ENCODE results near the gene NRG2.

DNA sequence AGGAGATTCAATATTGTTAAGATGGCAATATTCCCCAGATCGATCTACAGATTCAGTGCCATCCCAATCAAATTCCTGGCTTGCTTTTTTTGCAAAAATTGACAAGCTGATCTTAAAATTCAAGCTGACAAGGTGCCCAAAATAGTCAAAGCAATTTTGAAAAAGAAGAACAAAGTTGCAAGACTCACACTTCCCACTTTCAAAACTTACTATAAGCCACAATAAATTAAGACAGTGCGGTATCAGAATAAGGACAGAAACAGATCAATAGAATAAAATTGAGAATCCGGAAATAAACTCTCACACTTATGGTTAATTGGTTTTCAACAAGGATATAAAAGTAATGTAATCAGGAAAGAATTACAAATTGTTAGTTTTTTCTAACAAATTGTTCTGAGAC, 97.1 kb downstream of the NRG2 start:
- TF ChIP-seq, protein P1, sequence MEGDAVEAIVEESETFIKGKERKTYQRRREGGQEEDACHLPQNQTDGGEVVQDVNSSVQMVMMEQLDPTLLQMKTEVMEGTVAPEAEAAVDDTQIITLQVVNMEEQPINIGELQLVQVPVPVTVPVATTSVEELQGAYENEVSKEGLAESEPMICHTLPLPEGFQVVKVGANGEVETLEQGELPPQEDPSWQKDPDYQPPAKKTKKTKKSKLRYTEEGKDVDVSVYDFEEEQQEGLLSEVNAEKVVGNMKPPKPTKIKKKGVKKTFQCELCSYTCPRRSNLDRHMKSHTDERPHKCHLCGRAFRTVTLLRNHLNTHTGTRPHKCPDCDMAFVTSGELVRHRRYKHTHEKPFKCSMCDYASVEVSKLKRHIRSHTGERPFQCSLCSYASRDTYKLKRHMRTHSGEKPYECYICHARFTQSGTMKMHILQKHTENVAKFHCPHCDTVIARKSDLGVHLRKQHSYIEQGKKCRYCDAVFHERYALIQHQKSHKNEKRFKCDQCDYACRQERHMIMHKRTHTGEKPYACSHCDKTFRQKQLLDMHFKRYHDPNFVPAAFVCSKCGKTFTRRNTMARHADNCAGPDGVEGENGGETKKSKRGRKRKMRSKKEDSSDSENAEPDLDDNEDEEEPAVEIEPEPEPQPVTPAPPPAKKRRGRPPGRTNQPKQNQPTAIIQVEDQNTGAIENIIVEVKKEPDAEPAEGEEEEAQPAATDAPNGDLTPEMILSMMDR (IDR thresholded peaks at IDR 0.05), result no peak
- TF ChIP-seq EP300 (IDR thresholded peaks at IDR 0.05; ENCODE audit: borderline replicate concordance in 1 of 2, low read depth in 1 of 2, low read length in 1 of 2) (no peak), PBX3 (IDR thresholded peaks at IDR 0.05) (no peak), GABPA (IDR thresholded peaks at IDR 0.05; ENCODE audit: low read depth) (no peak), FOXM1 (IDR thresholded peaks at IDR 0.05; ENCODE audit: low read depth) (no peak), CHD2 (IDR thresholded peaks at IDR 0.05; ENCODE audit: low read length, partially characterized antibody) (no peak)
- TF ChIP-seq, protein P2, sequence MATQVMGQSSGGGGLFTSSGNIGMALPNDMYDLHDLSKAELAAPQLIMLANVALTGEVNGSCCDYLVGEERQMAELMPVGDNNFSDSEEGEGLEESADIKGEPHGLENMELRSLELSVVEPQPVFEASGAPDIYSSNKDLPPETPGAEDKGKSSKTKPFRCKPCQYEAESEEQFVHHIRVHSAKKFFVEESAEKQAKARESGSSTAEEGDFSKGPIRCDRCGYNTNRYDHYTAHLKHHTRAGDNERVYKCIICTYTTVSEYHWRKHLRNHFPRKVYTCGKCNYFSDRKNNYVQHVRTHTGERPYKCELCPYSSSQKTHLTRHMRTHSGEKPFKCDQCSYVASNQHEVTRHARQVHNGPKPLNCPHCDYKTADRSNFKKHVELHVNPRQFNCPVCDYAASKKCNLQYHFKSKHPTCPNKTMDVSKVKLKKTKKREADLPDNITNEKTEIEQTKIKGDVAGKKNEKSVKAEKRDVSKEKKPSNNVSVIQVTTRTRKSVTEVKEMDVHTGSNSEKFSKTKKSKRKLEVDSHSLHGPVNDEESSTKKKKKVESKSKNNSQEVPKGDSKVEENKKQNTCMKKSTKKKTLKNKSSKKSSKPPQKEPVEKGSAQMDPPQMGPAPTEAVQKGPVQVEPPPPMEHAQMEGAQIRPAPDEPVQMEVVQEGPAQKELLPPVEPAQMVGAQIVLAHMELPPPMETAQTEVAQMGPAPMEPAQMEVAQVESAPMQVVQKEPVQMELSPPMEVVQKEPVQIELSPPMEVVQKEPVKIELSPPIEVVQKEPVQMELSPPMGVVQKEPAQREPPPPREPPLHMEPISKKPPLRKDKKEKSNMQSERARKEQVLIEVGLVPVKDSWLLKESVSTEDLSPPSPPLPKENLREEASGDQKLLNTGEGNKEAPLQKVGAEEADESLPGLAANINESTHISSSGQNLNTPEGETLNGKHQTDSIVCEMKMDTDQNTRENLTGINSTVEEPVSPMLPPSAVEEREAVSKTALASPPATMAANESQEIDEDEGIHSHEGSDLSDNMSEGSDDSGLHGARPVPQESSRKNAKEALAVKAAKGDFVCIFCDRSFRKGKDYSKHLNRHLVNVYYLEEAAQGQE (IDR thresholded peaks at IDR 0.05; ENCODE audit: low read depth, low read length), result no peak
